Measurements from ENCODE around the gene RARRES2. TPM values are rescaled to one million over a fixed set of nuclear protein-coding genes. Genes with fewer than 3 reads are reported as not detected.

RARRES2 gene
- total RNA-seq, 1 experiment from 2014 or later: 2.1 TPM

DNA sequence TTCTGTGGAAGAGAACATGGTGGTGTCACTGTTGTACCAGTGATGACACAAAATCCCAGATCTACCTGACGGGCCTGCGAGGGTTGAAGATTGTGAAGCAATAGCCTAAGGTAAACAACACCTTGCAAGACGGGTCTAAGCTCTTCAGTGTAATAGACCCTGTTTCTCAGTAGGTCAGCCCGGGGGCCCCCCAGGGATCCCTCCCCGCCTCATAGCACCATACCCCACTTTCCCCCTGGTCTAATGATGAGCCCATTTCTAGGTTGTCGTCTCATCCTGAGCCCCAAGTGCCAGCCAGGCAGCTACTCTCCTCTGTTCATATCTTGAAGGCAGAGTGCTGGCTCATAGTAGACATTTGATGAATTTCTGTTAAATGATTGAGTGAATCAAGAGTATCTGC is 15.5 kb downstream of the RARRES2 start:
- H3K4me3 ChIP-seq (replicated peaks in 1 of 2; ENCODE audit: low read depth in 1 of 2, low read length in 2 of 2): no peak overlapping the region
- H3K9me2 ChIP-seq (ENCODE audit: insufficient read depth): no peaks in the 10 kb centered on the region
- no peaks in the 10 kb centered on the region for H3K27me3 ChIP-seq (ENCODE audit: insufficient read depth, low read length)
- H3K79me2 ChIP-seq (ENCODE audit: insufficient read depth, low read length): peaks cover 14% of the 10 kb centered on the region
- POLR2A ChIA-PET: no interaction called here
- H4K20me1 ChIP-seq (ENCODE audit: insufficient read depth): no peaks in the 10 kb centered on the region
- H3K27ac ChIP-seq (ENCODE audit: low read depth, low read length): no peak overlapping the region
- no peaks in the 10 kb centered on the region for H3K9me3 ChIP-seq (ENCODE audit: control insufficient read depth in 1 of 2, insufficient read depth in 1 of 2, low read depth in 1 of 2, low read length in 2 of 2)
- H2AFZ ChIP-seq (ENCODE audit: low read depth, low read length, poor library complexity, severe bottlenecking): no peak overlapping the region
- CTCF ChIA-PET: no interaction called here
- H3K4me1 ChIP-seq (ENCODE audit: control insufficient read depth in 1 of 2, insufficient read depth in 2 of 2, low read length in 2 of 2): peaks cover 8 to 33% of the 10 kb centered on the region in 2 experiments; a peak in 3 of 4 replicates
- ATAC-seq (no peak), DNase-seq (ENCODE audit: low read depth, low spot score) (no peak)
- H3K4me2 ChIP-seq (ENCODE audit: low read length): no peak overlapping the region
- TF ChIP-seq POLR2AphosphoS5 (IDR thresholded peaks at IDR 0.05; ENCODE audit: low read depth, low read length): no peak
- TF ChIP-seq EZH2 (IDR thresholded peaks at IDR 0.05): no peak
- peaks cover 0 to 3% of the 10 kb centered on the region in 2 experiments; a peak in 1 of 4 replicates for H3K36me3 ChIP-seq (ENCODE audit: control insufficient read depth in 1 of 2, insufficient read depth in 2 of 2, low read length in 2 of 2)
- RAD21 ChIA-PET (ENCODE audit: low non-redundant PET in 1 of 2, low total read pairs in 2 of 2, uncharacterized antibody in 2 of 2, unreplicated experiment in 2 of 2): no interaction called here
- no peak overlapping the region for H3K9ac ChIP-seq (ENCODE audit: low read length)
- intact Hi-C loops (cut with micrococcal nuclease): no loop called here
- BruUV-seq (replicated peaks): no TSS peak

GRCh38 chr7:150325110-150325611 is 16.3 kb downstream of the RARRES2 start:
- ChIA-PET RAD21 (ENCODE audit: low non-redundant PET in 1 of 2, low total read pairs in 2 of 2, uncharacterized antibody in 2 of 2, unreplicated experiment in 2 of 2) (no interaction called here), POLR2A (no interaction called here), CTCF (no interaction called here)
- DNase-seq (ENCODE audit: low read depth, low spot score) (no peak), ATAC-seq (no peak)
- Histone ChIP-seq H2AFZ (ENCODE audit: low read depth, low read length, poor library complexity, severe bottlenecking) (no peak overlapping the region), H3K79me2 (ENCODE audit: insufficient read depth, low read length) (peaks cover 14% of the 10 kb centered on the region), H3K9ac (ENCODE audit: low read length) (no peak overlapping the region), H3K4me2 (ENCODE audit: low read length) (peak overlapping the region; percentile 76), H3K36me3 (ENCODE audit: control insufficient read depth in 1 of 2, insufficient read depth in 2 of 2, low read length in 2 of 2) (peaks cover 0 to 3% of the 10 kb centered on the region in 2 experiments; a peak in 1 of 4 replicates), H3K4me1 (ENCODE audit: control insufficient read depth in 1 of 2, insufficient read depth in 2 of 2, low read length in 2 of 2) (peaks cover 8 to 36% of the 10 kb centered on the region in 2 experiments; a peak in 3 of 4 replicates), H3K27me3 (ENCODE audit: insufficient read depth, low read length) (no peaks in the 10 kb centered on the region), H3K9me3 (ENCODE audit: control insufficient read depth in 1 of 2, insufficient read depth in 1 of 2, low read depth in 1 of 2, low read length in 2 of 2) (no peaks in the 10 kb centered on the region), H4K20me1 (ENCODE audit: insufficient read depth) (no peaks in the 10 kb centered on the region), H3K27ac (ENCODE audit: low read depth, low read length) (no peak overlapping the region), H3K4me3 (replicated peaks in 1 of 2; ENCODE audit: low read depth in 1 of 2, low read length in 2 of 2) (no peak overlapping the region), H3K9me2 (ENCODE audit: insufficient read depth) (no peaks in the 10 kb centered on the region)
- BruUV-seq (replicated peaks): no TSS peak
- TF ChIP-seq, protein P1, sequence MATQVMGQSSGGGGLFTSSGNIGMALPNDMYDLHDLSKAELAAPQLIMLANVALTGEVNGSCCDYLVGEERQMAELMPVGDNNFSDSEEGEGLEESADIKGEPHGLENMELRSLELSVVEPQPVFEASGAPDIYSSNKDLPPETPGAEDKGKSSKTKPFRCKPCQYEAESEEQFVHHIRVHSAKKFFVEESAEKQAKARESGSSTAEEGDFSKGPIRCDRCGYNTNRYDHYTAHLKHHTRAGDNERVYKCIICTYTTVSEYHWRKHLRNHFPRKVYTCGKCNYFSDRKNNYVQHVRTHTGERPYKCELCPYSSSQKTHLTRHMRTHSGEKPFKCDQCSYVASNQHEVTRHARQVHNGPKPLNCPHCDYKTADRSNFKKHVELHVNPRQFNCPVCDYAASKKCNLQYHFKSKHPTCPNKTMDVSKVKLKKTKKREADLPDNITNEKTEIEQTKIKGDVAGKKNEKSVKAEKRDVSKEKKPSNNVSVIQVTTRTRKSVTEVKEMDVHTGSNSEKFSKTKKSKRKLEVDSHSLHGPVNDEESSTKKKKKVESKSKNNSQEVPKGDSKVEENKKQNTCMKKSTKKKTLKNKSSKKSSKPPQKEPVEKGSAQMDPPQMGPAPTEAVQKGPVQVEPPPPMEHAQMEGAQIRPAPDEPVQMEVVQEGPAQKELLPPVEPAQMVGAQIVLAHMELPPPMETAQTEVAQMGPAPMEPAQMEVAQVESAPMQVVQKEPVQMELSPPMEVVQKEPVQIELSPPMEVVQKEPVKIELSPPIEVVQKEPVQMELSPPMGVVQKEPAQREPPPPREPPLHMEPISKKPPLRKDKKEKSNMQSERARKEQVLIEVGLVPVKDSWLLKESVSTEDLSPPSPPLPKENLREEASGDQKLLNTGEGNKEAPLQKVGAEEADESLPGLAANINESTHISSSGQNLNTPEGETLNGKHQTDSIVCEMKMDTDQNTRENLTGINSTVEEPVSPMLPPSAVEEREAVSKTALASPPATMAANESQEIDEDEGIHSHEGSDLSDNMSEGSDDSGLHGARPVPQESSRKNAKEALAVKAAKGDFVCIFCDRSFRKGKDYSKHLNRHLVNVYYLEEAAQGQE (IDR thresholded peaks at IDR 0.05; ENCODE audit: low read depth): no peak
- intact Hi-C loops (cut with micrococcal nuclease): no loop called here

Data from HCT116 (cell line).